Glomerular endothelial cell (primary cell): ENCODE data around the gene NDUFAF8. TPM values are rescaled to one million over a fixed set of nuclear protein-coding genes. Genes with fewer than 3 reads are reported as not detected.

Experiments
- DNase-seq: peaks from one replicate; pipeline ENCODE4 v3.0.0-alpha.2; 2011; ENCODE audit warnings: low read depth, low spot score; ENCODE audit errors: extremely low read depth
- total RNA-seq: library from RNA; depleted of rRNA; stranded (reverse); fragments of >200 nt; gene quantifications from 2 replicates; pipeline ENCODE4 v1.2.3, GENCODE V29; 2015

NDUFAF8 gene
- total RNA-seq, 1 donor from 2014 or later: 32.4 TPM

DNA sequence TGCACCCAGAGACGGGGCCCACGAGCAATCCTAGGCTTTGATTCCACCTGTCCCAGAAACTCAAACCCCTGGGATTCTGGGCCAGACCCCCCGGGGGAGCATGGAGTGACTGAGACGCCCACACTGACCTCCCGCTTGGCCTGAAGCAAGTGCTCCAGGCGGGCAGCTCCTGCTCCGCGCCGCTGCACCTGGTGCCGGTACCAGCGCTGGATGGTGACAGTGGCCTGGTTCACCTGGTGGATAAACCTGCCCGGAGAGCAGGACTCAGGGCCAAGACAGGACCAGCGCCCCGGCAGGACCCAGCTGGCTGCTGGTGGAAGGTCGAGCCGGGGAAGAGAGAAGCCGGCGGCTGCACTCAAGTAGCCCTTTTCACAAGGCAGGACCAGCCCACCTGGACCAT is 38.9 kb upstream of the NDUFAF8 start:
- DNase-seq: no peak

DNA sequence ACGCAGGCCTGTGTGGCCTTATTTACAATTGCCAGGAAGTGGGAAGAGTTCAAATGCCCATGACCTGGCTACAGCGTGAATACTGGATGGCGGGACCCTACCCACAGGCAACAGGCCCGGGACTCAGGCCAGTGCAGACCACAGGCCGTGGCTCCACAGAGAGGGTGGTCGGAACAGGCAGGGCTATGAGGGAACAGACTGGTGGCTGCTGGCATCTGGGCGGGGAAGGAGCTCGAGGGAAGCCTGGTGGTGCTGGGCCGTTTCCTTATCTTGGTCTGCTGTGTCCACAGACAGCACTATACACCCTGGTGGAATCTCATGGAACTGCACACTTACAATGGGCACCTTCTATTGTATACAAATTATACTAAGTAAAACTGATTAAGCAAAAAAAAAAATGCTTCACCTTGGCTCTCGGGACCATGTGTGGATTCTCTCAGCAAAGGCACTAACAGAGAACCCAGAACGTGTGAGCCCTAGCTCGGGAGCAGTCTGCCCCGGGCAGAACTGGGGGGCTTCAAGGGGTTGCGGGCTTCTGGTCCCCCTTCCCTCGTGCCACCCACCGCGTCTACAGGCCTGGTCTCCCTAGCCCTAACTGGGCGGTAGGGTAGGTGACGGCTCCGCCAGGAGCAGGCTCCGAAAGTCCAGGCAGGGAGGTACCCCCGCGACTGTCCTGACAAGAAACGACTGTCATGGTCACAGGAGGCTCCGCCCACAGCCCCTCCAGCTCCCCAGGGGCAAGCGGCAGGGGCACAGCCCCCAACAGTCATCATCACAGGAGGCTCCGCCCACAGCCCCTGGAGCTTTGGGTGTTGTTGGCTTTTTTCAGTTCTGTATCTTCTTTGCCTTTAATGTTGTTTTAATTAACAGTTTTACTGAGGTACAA is 38.2 kb upstream of the NDUFAF8 start:
- DNase-seq: peak; percentile 55

DNA sequence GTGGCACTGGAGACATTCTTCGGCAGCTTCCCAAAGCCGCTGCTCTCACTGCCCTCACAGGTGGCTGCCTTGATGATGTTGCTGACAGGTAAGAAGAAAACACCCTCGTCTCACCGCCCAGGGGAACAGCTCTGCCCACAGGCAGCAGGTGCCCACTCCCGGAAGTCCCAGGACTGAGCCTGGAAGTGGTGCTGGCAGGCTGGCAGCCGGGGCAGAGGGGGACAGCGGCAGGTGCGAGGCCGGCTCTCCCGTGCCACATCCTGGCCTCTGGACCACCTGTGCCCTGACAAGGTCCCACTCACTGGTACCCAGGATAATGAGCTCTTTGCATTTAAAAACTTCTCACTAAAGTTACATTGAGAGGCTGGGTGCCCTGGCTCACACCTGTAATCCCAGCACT is 36.8 kb upstream of the NDUFAF8 start:
- no peak for DNase-seq

DNA sequence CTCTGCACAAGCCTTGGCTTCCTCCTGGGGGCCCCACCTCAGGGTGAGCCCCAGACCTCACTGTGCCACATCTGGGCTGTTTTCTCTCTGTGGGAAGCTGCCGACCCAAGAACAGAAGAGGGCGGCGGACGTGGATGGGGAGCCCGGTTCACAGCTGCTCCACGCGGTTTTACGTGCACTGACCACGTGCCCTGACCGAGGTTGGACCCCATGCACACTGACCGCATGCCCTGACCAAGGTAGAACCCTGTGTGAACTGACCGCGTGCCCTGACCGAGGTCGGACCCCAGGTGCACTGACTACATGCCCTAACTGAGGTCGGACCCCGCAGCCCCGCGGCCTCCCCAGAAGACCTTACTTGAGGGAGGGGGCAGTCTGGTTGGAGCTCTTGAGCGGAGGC is 36.0 kb upstream of the NDUFAF8 start:
- DNase-seq: no peak

DNA sequence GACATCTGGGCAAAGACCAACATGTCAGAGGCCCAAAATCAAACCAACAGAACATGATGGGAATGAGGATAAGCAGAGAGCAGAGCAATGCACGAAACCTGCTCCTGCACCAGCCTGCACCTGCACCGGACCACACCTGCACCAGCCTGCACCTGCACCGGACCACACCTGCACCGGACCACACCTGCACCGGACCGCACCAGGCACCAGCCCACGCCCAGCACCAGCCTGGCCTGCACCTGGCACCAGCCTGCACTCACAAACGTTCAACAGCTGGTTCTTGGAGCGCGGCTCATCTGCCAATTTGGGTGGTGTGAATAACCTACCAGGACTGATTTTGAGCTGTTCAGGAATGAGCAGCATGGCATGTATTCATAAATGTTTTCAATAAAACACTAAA is 34.5 kb upstream of the NDUFAF8 start:
- DNase-seq: no peak

DNA sequence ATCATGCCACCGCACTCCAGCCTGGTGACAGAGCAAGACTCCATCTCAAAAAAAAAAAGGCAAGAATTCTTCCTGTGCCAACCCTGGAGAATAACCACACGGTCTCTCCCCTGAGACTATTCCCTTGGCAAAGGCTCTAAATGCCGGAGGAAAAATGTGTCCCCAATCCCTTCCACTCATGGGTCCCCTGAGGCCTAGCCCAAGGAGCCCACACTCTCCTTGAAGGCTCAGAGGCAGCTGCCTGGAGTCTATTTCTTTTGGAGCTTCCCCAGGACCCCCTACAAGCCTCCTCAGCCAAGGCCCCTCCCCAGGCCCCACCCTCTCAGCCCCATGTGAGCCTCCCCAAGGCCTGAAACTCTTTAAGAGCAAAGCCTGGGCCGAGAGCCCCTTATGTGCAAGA is 33.0 kb upstream of the NDUFAF8 start:
- no peak for DNase-seq

DNA sequence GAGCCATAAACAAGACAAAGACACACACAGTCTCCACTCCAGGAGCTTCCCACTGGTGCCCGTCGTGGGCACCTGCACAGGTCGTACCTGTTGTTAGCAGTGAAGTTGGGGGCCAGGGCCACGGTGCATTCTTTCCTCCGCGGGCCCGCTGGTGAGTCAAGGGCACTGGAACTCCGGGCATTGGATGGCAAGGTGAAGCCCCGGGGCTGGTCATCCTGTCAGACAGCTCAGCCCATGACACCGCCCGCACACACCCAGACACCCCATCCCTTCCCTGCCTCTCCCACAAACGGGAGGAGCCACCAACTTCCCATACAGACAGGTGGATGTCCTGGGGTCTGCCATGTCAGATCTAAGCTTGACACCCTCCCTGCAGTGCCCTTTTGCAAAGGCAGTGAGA is 32.5 kb upstream of the NDUFAF8 start:
- DNase-seq: no peak

DNA sequence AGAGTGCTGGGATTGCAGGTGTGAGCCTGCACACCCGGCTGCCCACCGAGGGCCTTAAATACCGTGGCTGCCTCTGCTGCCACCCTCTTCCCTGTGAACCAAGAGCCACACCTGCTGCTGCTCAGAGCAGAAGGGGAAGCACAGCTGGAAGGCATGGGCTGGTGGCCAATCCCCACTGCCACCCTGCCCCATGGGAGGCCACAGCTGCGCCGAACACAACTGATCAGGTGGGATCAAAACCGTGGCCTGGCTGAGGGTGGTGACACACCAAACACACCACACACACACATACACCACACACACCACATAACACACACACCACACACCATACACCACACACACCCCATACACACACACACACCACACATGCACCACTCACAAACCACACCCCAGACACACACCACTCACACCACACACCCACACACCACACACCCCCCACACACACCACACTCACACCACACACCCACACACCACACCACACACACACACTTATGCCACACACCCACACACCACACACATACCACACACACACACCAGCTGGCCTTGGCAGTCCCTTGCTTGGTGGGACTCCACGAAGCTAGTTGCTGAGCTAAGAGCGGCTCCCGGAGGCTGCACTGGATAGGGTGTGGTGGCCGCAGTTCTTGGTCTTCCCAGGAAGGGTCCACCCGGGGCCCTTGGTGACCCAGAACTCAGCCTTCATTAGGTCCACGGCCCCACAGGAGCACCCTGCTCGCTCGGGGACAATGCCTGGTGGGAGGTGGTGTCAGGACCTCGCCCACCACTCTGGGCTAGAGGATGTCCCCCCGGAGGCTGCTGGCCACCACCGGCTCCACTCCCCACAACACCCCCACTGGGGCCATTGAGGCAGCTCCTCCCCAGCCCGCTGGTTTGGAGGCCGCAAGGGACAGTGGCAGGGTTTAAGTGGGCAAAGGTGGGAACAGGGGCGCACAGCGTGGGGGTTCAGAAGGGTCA is 31.2 kb upstream of the NDUFAF8 start:
- DNase-seq: no peak

DNA sequence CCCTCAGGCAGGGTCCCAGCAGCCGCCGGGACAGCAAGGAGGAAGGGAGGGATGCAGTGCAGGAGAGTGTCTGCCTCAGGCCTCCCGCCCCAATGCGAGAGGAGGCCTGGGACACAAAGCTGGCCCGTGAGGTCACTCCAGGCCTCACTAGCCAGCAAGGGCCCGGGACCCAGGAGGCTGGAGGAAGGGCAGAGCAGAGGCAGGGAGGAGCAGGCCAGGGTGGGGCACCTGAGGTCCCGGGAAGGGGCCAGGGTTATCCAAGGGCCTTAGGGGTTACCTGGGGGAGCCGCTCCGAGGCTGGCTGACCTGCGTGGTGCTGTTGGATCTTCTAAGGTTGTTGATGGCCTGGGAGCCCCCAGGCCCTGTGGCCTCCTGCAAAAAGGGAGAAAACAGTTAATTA is 30.5 kb upstream of the NDUFAF8 start:
- no peak for DNase-seq

DNA sequence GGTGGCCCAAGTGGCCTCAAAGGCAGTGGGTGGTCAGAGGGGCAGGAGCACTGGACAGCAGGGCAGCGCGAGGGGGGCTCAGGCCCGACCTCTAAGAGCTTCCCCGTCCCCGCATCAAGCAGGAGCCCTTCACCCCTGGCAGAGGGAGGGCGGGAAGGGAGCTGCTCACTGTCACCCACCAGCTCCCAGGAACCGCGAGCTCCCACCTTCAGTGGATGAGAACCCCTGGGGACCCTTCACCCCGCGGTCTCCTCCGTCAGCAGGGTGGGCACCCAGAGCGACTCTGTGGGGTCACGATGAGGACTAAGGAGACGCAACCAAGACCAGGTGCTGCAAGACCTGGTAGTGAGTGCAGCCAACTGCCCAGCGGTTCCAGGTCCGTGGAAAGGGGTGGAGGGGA is 30.0 kb upstream of the NDUFAF8 start:
- no peak for DNase-seq

DNA sequence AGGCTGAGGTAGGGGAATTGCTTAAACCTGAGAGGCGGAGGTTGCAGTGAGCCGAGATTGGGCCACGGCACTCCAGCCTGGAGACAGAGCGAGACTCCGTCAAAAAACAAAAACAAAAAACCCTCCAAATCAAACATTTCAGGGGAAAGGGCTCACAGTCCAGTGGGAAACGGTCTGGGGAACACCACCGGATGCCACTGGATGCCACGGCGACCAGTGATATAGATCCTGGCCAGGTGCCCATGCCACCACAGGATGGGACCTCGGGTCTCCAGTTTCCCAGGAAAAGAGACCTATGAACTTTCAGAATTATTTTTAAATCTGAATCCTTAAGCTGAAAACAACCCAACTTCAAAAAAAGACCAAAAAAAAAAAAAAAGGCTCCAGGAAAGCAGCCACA is 28.7 kb upstream of the NDUFAF8 start:
- no peak for DNase-seq

DNA sequence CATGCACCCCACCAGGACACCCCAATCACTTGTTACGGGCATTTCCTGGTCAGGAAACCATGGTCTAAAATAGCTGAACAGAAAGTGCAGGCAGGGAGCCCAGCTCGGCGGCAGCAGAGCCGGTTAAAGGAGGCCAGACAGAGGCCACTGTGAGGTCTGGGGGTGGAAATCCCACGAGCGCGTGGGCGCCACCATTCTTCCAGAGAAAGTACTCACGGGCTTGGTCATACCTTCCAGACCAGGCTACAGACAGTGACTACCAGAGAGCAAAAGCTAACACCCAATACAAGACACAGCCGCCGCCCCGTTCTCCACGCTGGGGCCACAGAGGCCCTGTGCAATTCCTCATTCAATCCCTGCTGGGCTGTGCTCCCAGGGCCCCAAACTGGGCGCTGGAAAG is 28.2 kb upstream of the NDUFAF8 start:
- no peak for DNase-seq

DNA sequence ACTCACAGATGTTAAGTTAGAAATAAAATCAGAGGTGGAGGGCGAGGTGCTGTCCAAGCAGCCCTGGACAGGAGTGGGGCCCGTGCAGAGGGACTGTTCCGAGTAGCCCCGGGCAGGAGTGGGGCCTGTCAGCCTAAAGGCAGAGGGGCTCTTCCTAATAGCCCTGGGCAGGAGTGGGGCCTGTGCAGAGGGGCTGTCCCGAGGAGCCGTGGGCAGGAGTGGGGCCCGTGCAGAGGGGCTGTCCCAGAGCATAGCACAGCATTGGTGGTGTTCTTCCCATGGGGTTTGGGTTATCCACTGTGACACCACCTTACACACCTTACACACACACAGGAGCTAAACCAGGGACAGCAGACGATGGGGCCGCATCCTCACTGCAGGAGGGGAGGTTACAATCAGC is 26.8 kb upstream of the NDUFAF8 start:
- DNase-seq: no peak

DNA sequence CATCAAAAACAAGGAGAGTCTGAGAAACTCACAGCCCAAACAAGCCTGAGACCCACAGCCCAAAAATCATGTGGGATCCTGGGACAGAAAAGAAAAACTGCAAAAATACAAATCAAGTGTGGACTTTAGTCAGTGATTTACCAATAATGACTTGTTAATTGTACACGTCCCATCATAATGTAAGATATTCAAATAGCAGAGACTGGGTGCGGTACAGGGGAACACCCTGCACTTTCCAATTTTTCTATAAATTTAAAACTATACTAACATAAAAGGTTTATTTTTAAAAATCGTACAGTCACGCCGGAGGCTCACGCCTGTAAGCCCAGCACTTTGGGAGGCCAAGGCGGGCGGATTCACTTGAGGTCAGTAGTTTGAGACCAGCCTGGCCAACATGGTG is 25.1 kb upstream of the NDUFAF8 start:
- DNase-seq: no peak

DNA sequence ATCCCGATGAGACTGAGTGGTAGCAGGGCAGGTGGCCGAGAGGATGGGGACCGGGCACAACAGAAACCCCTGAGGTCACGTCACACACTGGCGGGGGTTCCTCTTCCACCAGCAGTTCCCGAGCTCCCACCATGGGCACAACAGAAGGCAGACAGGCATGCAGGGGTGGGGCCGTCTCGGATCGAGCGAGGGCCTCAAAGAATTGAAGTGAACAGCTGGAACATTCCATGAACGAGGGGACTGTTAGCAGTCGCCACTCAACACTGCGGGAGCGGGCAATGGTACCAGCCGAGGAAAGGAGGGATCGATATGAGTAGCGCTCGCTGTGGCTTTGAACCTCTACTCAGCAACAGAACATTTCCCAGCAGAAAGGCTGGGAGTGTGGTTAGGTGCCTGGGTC is 21.6 kb upstream of the NDUFAF8 start:
- DNase-seq: no peak

DNA sequence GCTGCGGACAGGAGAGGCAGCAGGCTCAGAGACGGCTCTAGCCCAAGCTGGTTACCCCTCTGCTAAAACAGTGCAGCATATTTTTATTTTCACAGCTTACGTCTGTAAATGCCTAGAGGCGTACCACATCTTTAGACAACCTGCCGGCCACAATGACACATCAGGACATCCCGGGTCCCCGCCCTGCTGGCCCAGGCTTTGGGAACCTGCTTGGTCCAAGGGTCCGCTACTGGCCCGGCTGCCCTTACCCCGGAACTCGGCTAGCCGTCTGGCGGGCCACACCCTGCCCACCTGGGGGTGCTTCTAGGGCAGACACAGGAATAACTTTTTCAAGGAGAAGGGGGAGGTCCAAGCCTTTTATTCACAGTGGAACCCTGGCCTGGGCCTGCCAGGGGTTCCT is 20.7 kb upstream of the NDUFAF8 start:
- no peak for DNase-seq

DNA sequence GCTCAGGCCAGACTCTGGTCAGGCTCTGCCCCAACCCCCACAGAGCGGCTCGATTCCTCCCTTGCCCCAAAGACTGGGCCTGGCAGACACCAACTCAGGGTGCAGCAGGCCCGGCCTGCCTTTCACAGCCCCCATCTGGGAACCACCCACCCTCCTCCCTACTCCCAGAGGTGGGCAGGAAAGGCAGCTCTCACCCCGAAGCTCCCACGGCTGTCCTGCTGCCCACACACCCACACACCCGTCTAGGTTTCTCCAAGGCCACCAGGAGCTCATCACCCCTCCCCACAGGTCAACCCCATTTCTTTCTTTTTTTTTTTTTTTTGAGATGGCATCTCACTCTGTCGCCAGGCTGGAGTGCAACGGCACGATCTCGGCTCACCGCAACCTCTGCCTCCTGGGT is 20.1 kb upstream of the NDUFAF8 start:
- DNase-seq: no peak

DNA sequence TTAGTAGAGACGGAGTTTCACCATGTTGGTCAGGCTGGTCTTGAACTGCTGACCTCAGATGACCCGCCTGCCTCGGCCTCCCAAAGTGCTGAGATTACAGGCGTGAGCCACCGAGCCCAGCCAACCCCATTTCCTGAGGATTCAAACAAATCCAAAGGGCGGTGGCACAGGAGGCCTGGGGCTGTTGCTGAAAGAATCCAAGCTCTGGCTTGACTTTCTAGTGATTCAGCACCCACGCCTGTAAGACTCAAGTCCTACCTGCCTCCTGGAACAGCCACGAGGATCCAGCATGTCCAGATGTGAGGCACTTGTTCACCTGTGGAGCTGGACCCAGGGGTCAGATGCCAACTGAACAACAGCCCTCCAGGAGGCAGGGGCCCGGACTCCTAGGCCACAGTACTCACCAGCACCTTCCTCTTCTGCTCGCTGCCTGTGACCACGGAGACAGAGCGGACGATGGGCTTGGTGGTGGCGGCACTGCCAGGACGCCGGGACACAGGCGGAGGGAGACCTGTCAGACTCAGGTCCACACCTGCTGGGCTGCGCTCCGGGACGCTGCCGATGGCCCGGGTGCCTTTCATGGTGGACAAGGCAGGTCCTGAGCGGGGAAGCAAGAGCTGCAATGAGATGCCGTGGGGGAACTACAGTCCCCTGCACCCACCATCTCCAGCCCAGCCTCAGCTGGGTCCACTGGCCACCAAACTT is 19.5 kb upstream of the NDUFAF8 start:
- DNase-seq: no peak

DNA sequence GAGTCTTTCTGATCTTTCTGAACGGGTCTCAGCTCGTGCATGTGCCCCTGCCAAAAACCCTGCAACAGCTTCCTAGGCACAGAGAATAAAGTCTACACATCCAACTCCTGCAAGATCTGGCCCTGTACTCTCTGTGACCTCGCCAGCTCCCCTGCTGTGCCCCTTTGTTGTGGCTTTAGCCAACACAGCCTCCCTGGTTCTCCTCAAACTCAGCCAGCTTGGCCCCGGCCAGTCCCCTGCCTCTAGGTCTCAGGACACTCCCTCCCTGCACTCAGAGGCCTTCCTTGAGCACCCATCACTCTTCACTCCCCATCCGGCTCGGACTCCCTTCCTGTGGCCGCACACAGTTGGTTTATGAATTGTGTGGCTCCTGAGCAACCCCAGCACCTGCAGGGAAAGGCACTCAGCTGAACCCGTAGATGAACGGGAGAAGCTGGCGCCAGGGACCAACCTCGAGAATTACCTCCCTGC is 17.7 kb upstream of the NDUFAF8 start:
- DNase-seq: no peak

DNA sequence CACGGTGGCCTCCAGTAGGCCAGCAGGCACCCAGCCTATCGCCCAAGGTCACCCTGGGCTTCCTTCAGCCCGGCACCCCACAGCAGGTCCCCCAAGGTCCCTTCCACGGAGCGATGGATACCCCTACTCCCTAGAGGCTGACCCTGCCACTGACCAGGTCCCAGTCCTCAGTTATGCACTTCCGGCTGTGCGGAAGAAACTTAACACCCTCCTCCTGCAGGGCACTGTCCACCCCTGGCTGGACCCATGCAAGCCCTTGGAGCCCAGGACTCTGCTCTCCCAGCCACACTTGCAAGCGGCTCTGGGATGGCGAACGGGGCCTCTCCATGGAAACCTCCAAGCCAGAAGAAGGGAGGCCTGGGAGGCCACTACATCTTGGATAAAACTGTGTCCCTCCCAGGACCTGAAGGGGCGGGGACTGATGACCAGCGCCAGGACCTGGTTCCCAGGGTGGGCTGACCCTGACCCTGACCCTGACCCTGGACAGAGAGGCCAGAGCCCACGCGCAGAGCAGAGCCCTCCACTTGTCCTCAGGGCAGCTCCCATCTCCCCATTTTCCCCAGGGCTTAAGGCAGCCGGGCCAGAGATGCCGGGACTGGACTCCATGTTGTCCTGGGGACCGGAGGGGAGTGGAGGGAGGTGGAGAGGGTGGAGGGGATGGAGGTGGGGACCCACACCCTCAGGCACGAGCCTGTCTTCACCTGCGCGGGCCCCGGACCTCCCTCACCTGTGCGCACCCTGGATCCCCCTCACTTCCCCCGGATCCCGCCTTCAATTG is 17.1 kb upstream of the NDUFAF8 start:
- DNase-seq: no peak

DNA sequence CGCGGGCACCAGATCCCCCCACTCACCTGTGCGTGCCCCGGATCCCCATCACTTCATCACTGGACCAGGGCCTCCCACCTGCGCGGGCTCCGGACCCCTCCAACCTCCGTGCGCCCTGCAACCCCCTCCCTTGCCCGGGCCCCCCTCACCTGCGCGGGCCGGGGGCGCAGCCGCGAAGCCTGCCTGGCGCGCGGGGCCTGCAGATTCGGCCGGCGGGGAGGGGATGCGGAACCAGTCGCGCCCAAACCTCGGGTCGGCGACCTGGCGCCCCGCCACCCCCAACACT is 16.6 kb upstream of the NDUFAF8 start:
- DNase-seq: no peak
